HG03095 (cell line): Measurements from ENCODE around the gene MRPS26.
"Not testable (repeated sequence)": the region's sequence is repeated elsewhere in the genome, so short reads cannot be mapped to it uniquely, and the experiment has no call there.

Experiments used
- ATAC-seq: cut with Tn5 transposase; IDR thresholded peaks from one replicate; pipeline ENCODE4 v1.9.1; 2021; ENCODE audit warnings: moderate library complexity; ENCODE audit not compliant: unreplicated experiment

Gene MRPS26

DNA sequence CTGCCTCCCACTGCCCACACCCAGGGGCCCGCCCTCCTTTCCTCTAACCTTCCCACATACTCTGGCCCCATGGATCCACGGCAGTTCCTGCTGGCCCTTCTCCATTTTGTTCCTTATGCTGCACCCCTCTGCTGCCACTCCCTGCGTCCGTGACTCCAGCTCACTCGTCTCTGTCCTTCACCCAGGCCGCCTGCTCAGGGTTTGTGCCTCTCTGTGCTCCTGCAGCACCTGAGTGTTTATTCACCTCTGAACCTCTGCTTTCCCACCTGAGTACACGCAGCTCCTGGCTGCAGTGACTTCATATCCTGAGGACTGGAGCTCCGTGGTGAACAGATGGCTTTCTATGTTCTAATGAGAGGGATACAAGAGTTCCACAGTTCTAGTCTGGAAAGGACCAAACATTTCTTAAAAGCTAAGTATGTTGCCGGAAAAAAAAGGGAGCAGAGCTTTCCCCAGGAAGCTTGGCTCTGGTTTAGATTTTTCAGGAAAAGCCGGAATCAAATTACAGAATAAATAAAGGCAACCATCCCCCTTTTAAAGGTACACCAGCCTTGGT is 3.9 kb upstream of the MRPS26 start:
- ATAC-seq = no peak

DNA sequence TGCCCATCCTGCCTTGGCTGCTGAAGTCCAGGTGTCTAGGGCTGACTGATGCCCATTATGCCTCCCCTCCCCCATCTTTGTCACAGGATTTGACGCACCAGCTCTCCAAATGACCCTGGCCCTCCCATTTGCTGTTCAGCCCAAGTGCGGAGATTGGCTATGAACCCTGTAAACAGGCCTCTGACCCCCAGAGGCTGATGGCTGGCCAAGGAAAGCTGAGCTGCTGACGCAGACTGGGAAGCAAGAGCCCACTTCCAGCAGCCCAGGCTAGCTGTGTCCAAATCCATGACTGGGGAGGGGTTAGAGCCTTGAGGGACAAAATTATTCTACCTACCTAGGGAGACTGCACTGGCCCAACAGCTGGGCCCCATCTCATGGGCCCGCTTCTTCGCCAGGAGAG is 3.2 kb upstream of the MRPS26 start:
- no peak for ATAC-seq

DNA sequence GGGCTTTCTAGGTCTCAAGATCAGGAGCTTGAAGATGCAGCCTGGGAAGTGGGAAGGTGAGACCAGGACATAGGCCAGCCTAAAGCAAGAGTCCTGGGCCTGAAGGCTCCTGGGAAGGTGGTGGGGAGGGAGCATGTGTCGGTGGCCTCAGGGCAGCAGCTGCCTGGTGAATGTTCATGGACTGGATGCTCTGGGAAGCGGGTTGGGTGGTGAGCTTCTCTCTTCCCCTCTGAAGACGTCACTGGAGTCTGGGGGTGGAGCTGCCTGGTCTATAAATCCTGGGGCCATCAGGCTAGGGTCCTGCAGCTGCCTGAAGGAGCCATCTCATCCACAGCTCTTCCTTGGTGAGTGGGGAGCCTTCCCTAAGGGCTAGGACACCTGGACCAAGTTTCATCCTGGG is 2.5 kb upstream of the MRPS26 start, which contains the start of gene GNRH2:
GNRH2 (plus strand) TSS at position 301 of the 400 bp plus-strand sequence. CDS start 793 bp downstream, outside the sequence.
- ATAC-seq = no peak

DNA sequence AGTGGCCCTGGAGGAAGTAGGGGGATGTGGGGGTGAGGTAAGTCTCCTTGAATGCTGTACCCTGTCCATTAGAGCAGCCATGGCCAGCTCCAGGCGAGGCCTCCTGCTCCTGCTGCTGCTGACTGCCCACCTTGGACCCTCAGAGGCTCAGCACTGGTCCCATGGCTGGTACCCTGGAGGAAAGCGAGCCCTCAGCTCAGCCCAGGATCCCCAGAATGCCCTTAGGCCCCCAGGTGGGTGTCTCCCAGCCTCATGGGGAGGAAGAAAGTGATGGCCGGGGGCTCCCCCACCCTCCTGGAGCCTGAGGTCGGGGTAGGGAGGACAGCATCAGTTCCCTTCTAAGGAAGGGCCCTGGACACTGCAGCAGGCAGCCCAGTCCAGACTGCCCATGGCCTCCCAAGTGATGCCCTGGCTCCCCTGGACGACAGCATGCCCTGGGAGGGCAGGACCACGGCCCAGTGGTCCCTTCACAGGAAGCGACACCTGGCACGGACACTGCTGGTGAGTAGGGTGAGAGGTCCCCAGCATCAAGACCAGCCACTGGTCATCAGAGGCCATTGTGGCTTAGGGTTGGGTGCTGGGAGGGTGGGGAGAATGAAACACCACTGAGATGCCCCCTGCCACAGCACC is 1.4 kb upstream of the MRPS26 start:
- ATAC-seq = no peak

DNA sequence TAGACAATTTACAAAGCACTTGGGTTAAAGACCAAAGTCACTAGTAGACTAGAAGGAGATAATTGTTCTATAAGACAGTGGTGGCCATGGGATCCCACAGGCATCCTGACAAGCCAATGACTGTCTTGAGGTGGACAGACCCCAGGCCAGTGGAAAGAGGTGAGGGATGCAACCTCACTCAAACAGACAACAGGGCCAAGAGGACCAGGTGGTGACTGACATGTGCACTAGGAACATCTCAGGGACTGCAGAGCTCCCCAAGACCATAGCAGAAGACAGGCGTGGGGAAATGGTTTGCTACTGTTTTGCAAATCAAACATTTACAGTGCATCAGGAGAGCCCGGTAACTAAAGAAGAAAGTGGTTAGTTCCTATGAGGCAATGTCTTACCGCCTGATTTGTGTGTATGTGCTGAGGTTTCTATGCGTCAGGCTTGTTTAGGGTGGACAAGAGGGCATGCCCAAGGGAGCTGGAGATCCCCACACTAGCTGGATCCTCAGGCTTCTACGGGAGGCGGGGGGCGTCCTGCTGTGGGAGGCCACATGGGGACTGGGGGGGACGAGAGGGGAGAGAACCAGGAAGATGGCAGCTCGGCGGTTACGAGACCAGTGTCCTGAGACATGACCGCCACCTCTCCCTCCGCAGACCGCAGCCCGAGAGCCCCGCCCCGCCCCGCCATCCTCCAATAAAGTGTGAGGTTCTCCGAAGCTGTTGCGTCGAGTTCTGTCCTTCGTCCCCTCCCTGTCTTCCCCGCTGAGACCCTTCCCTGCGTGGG is 623 bp upstream of the MRPS26 start:
- ATAC-seq = peak; percentile 41

DNA sequence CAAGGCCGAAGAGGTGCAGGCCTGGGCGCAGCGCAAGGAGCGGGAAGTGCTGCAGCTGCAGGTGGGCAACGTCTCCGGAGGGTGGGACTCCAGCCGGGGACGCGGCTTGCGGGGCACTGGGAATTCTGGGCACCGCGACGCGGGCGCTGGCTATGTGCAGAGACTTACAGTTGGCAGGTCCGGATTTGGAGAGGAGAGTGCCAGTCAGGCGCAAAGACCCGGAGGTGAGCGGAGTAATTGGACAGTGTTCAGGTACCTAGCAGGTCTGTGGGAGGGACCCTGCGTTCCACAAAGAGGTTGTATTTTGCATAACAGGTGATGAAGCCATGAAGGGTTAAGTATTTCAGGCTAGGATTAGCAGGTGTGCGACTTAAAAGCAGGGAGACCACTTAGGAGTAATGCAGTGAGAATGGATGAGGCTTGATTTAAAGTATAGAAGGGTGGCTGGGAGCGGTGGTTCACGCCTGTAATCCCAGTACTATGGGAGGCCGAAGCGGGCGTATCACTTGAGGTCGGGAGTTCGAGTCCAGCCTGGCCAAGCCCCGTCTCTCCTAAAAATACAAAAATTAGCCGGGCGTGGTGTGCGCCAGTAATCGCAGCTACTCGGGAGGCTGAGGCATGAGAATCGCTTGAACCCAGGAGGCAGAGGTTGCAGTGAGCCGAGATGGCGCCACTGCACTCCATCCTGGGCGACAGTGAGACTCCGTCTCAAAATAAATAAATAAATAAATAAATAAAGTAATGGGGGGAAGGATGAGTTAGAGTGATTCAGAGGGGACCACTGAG is 1.0 kb downstream of the MRPS26 start:
- no peak for ATAC-seq

DNA sequence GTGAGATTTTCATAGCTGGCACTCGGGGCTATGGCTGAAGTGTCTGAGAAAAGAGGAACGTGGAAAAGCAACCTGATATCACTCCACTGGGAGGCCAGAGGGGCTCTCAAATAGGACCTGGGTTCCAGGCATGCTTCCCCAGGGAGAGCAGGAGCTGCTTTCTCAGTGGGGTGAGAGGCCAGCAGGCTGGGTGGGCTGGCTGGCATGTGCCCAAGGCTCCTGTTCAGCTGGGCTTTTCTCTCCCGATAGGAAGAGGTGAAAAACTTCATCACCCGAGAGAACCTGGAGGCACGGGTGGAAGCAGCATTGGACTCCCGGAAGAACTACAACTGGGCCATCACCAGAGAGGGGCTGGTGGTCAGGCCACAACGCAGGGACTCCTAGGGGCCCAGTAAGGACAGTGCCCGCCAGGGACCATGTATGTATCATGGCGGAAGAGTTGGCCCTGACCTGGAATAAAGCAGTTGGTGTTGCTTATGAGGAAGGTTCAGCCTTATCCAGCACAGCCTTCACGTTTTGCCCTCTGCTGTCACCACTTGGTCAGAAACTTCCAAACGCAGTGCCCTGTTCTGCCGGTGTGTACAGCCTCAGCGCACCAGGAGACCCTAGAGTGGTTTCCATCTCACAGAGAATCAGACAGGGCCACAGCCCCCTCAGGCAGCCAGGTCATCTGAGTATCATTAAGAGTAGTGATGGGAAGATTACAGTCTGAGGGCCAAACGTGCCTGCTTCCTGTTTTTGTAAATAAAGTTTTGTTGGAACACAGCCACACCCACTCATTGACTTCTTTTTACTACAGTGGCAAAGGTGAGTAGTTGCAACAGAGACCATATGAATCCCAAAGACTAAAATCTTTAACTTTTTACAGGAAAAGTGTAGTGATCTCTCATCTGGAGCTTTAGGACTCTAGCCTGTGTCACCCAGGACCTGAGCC is 1.9 kb downstream of the MRPS26 start:
- no peak for ATAC-seq

DNA sequence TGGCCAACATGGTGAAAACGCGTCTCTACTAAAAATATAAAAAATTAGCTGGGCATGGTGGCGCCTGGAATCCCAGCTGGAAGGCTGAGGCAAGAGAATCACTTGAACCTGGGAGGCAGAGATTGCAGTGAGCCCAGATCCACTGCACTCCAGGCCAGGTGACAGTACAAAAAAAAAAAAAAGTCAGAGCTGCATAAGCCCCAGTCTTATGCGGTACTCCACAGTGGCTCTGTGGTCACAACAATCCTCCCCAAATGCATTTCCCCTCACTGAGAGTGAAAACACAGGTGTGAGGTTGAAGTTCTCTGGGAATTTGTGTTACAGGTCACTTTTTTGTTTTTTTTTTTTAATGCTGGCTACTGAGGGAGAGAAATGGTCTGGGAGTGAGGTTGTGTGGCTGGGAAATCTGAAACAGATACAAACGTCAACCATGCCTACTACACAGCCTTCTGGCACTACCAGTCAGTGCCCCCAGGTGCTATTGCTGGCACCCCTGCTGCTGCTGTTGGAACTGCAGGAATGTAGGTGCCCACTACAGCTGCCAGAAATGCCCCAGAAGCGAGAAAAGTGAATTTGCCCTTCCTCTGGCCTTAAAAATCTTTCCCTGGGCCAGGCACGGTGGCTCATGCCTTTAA is 5.7 kb downstream of the MRPS26 start:
- ATAC-seq = no peak

DNA sequence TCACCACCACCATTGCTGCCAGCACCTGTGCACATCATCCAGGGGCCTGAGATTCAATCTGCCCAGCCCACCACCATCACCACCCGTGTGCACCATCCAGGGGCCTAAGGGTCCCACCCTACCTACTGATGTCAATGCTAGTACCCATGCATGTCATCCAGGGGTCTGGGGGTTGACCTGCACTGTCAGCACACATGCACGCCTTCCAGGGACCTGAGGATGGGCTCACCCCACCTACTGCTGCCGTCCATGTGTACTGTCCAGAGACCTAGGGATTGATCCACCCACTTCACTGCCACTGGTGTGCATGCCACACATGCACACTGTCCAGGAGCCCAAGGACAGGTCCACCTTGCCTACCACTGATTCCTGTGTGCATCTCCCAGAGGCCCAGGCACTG is 13.6 kb downstream of the MRPS26 start:
- ATAC-seq = no peak

DNA sequence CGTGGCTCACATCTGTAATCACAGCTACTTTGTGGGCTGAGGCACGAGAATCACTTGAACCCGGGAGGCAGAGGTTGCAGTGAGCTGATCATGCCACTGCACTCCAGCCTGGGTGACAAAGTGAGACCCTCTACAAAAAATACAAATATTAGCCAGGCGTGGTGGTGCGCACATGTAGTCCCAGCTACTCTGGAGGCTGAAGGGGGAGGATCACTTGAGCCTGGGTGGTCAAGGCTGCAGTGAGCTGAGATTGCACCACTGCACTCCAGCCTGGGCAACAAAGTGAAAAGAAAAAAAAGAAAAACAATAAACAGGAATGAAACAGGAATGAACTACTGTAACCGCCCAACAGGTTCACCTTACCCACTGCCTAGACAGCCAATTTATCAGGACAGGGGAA is 18.3 kb downstream of the MRPS26 start:
- not testable (repeated sequence) for ATAC-seq

DNA sequence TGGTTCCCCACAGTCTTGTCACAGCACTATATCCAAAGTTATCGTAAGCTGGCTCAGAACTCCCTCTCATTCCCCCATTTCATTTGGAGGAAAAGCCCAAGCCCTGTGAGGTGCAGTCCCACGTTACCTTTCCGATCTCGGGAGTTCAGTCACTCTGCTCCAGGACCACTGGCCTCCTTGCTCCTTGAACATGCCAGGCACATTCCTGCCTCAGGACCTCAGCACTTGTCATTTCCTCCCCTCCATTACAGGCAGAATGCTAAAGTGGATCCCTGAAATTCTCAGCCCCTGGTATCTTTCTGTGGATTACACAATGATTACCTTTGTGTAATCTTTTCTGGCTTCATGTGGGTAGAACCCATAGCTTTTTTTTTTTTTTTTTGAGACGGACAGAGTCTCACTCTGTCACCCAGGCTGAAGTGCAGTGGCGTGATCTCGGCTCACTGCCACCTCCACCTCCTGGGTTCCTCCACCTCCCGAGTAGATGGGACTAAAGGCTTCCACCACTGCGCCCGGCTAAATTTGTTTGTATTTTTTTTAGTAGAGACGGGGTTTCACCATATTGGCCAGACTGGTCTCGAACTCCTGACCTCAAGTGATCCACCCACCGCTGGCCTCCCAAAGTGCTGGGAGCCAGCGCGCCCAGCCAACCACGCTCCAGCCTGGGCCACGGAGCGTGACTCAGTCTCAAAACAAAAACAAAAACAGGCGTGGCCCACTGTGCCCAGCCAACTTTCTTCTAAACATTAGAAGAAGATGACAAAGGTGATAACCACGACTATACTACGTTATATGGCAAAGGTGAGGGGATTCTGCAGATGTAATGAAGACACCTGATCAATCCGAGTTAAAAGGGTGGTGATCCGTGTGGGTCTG is 21.5 kb downstream of the MRPS26 start:
- no peak for ATAC-seq

DNA sequence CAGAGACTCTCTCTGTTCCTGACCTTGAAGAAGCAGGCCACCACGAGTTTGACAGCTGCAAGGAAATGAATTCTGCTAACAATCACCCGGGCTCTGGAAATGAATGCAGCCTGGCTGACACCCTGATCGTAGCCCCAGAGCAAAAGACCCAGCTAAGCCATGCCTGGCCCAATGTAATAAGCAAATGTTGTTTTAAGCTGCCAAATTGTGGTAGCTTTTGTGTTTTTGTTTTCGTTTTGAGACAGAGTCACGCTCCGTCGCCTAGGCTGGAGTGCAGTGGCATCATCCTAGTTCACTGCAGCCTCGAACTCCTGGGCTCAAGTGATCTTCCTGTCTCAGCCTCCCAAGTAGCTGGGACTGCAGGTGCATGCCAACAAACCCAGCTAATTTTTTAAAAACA is 22.2 kb downstream of the MRPS26 start:
- ATAC-seq = no peak

DNA sequence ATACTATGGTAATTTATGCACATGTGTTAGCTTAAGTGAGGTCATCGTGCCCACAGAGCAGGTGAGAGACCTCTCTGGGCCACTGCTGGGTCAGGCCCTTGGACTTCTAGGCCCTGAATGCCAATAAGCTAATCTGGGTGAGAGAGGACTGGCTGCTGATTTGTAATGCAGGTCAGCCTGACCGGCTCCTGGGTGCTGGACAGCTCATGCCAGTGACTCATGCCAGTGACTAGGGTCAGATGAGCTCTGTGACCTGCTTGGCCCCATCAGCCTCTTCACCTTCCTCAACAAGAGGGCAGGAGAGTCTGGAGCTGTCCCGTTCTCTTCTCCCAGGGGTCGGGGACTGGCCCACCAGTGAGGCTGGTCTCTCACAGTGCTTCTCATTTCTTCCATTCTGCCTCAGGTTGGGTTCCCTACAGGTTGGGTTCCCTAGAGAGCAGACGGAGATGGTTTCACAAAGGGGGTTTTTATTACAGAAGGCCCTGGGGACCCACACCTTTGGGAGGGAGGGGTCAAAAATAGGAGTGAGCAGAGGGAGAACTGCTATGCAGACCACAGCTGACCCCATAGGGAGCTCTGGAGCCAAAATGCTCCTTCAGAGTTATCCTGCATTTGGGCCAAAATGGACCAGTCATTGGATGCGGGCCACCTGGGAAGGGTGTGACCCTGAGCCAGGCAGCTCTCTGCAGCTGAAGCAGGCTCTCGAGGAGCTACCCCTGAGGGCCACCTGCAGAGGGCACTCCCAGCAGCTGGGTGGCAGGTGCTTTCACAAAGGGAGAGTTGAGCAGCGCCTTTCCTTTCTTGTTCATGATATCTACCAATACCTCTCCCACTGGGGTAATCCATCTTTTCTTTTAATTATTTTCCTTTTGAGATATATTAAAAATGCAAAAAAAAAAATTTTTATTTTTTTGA is 23.4 kb downstream of the MRPS26 start:
- no peak for ATAC-seq

DNA sequence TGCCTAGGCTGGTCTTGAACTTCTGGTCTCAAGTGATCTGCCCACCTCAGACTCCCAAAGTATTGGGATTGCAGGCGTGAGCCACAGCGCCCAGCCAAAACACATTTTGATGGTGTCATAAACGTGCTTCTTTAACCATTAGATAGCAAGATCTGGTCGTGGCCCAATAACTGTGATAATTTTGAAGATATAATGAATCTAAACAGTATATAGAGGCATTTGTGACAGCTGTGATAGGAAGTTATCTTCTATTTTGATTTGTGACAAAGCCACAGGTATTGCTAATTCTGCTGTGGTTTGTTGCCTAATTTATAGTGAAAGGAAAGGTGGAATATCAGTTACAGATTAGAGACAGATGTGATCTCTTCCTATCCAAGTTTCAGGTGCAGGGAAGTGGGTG is 24.9 kb downstream of the MRPS26 start:
- no peak for ATAC-seq

DNA sequence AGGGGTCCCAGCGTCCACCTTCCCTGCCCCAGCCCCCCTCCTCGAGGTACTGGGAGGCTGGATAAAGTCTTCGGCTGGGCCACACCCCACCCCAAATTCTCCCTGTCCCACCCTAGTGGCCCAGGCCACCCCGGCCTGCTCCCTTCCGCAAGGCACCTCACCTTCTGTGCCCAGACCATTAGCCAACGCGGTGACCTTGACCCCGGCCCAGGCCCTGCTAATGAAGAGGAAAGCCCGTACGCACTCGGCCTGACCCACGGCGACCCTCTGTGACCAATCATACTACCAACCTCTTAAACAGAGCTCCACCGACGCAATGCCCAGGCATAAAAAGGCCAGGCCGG is 25.4 kb downstream of the MRPS26 start:
- no peak for ATAC-seq

DNA sequence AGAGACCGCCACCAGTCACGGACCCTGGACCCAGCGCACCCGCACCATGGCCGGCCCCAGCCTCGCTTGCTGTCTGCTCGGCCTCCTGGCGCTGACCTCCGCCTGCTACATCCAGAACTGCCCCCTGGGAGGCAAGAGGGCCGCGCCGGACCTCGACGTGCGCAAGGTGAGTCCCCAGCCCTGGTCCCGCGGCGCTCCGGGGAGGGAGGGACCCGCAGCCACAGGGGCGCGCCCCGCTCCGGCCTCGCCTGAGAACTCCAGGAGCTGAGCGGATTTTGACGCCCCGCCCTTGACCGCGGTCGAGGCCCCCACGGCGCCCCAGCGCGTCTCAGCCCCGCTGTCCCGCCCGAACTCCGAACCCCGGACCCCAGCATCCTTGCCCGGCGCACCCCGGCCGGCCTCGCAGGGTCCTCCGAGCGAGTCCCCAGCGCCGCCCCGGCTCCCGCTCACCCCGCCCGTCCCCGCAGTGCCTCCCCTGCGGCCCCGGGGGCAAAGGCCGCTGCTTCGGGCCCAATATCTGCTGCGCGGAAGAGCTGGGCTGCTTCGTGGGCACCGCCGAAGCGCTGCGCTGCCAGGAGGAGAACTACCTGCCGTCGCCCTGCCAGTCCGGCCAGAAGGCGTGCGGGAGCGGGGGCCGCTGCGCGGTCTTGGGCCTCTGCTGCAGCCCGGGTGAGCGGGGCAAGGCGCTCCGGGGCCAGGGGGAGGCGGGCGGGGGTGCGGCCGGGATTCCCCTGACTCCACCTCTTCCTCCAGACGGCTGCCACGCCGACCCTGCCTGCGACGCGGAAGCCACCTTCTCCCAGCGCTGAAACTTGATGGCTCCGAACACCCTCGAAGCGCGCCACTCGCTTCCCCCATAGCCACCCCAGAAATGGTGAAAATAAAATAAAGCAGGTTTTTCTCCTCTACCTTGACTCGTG is 26.0 kb downstream of the MRPS26 start, which contains the start of gene OXT:
OXT (plus strand) TSS at position 11 of the 920 bp plus-strand sequence; CDS start at position 47, 36 bp downstream.
- ATAC-seq = no peak
